ENCODE data around the gene CCDC141.
"Not testable (repeated sequence)": the region's sequence is repeated elsewhere in the genome, so short reads cannot be mapped to it uniquely, and the experiment has no call there.

DNA sequence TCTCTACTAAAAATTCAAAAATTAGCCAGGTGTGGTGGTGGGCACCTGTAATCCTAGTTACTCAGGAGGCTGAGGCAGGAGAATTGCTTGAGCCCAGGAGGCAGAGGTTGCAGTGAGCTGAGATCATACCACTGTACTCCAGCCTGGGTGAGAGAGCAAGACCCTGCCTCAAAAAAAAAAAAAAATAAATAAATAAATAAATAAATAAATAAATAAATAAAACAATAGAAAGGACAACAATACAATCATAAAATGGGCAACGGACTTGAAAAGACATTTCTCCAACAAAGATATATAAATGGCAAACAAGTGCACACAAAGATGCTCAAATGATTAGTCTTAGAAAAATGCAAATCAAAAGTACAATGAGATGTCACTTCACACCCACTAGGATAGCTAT lies 60.5 kb downstream of the CCDC141 start:
- TF ChIP-seq, protein P1, sequence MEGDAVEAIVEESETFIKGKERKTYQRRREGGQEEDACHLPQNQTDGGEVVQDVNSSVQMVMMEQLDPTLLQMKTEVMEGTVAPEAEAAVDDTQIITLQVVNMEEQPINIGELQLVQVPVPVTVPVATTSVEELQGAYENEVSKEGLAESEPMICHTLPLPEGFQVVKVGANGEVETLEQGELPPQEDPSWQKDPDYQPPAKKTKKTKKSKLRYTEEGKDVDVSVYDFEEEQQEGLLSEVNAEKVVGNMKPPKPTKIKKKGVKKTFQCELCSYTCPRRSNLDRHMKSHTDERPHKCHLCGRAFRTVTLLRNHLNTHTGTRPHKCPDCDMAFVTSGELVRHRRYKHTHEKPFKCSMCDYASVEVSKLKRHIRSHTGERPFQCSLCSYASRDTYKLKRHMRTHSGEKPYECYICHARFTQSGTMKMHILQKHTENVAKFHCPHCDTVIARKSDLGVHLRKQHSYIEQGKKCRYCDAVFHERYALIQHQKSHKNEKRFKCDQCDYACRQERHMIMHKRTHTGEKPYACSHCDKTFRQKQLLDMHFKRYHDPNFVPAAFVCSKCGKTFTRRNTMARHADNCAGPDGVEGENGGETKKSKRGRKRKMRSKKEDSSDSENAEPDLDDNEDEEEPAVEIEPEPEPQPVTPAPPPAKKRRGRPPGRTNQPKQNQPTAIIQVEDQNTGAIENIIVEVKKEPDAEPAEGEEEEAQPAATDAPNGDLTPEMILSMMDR (IDR thresholded peaks at IDR 0.05), result not testable (repeated sequence)
- TF ChIP-seq POLR2A (IDR thresholded peaks at IDR 0.05), result not testable (repeated sequence)
